Bladder microvascular endothelial cell (primary cell): Measurements from ENCODE around the gene ROPN1B. TPM values are rescaled to one million over a fixed set of nuclear protein-coding genes. Genes with fewer than 3 reads are reported as not detected.

Source experiments
- total RNA-seq: library from RNA; depleted of rRNA; stranded (reverse); fragments of >200 nt; gene quantifications from 2 replicates; pipeline ENCODE4 v1.2.3, GENCODE V29; 2014

The ROPN1B gene
- total RNA-seq = not detected in 2 replicates

GRCh38 chr3:125968701-125969592 lies at the start of gene ROPN1B:
Gene ROPN1B (plus strand): TSS chr3:125969178. CDS start chr3:125972055, 2,877 bp downstream.

Other genes starting within 250 kb of the ROPN1B start
- gene SLC41A3, start 114.9 kb downstream of the ROPN1B start, total RNA-seq = 48.2 and 112 TPM in 2 replicates
- gene ALDH1L1, start 211.4 kb downstream of the ROPN1B start, total RNA-seq = under 0.01 TPM in 1 of 2 replicates, not detected in the other